ENCODE results near the gene SOAT1.

SOAT1 gene

GRCh38 chr1:179305450-179305849 is 11.9 kb downstream of the SOAT1 start:
- no peak for DNase-seq (ENCODE audit: low read depth in 2 of 2)

GRCh38 chr1:179310291-179310690 is 16.7 kb downstream of the SOAT1 start:
- no peak for DNase-seq (ENCODE audit: low read depth in 2 of 2)

- no peak for DNase-seq (ENCODE audit: low read depth in 2 of 2)
Observed at GRCh38 chr1:179310721-179311120, 17.1 kb downstream of the SOAT1 start.

GRCh38 chr1:179311149-179311700 is 17.6 kb downstream of the SOAT1 start:
- no peak for DNase-seq (ENCODE audit: low read depth in 2 of 2)

- no peak for DNase-seq (ENCODE audit: low read depth in 2 of 2)
Observed at GRCh38 chr1:179313004-179313403, 19.4 kb downstream of the SOAT1 start.

- no peak for DNase-seq (ENCODE audit: low read depth in 2 of 2)
Observed at GRCh38 chr1:179314928-179315327, 21.3 kb downstream of the SOAT1 start.

GRCh38 chr1:179318491-179318890 is 24.9 kb downstream of the SOAT1 start:
- no peak for DNase-seq (ENCODE audit: low read depth in 2 of 2)

GRCh38 chr1:179321533-179322216 is 28.1 kb downstream of the SOAT1 start:
- DNase-seq (ENCODE audit: low read depth in 2 of 2): no peak

GRCh38 chr1:179322557-179322956 is 29.0 kb downstream of the SOAT1 start:
- no peak for DNase-seq (ENCODE audit: low read depth in 2 of 2)

GRCh38 chr1:179323436-179323835 is 29.8 kb downstream of the SOAT1 start:
- no peak for DNase-seq (ENCODE audit: low read depth in 2 of 2)

GRCh38 chr1:179325836-179326235 is 32.2 kb downstream of the SOAT1 start:
- DNase-seq (ENCODE audit: low read depth in 2 of 2): no peak

GRCh38 chr1:179326746-179327145 is 33.1 kb downstream of the SOAT1 start:
- DNase-seq (ENCODE audit: low read depth in 2 of 2): no peak

- no peak for DNase-seq (ENCODE audit: low read depth in 2 of 2)
Observed at GRCh38 chr1:179327196-179327595, 33.6 kb downstream of the SOAT1 start.

- no peak for DNase-seq (ENCODE audit: low read depth in 2 of 2)
Observed at GRCh38 chr1:179327679-179328078, 34.1 kb downstream of the SOAT1 start.

- no peak for DNase-seq (ENCODE audit: low read depth in 2 of 2)
Observed at GRCh38 chr1:179329862-179330261, 36.3 kb downstream of the SOAT1 start.

GRCh38 chr1:179334440-179334839 is 40.8 kb downstream of the SOAT1 start:
- no peak for DNase-seq (ENCODE audit: low read depth in 2 of 2)

GRCh38 chr1:179337288-179337687 is 43.7 kb downstream of the SOAT1 start:
- DNase-seq (ENCODE audit: low read depth in 2 of 2): no peak

GRCh38 chr1:179337942-179338560 is 44.5 kb downstream of the SOAT1 start:
- DNase-seq (ENCODE audit: low read depth in 2 of 2): no peak

GRCh38 chr1:179340918-179341317 is 47.3 kb downstream of the SOAT1 start:
- no peak for DNase-seq (ENCODE audit: low read depth in 2 of 2)

GRCh38 chr1:179341943-179342547 is 48.4 kb downstream of the SOAT1 start:
- DNase-seq (ENCODE audit: low read depth in 2 of 2): no peak

GRCh38 chr1:179342740-179343404 is 49.3 kb downstream of the SOAT1 start:
- DNase-seq (ENCODE audit: low read depth in 2 of 2): no peak

GRCh38 chr1:179351281-179351680 is 57.7 kb downstream of the SOAT1 start:
- DNase-seq (ENCODE audit: low read depth in 2 of 2): no peak

All from stimulated activated CD4-positive, alpha-beta T cell treated with anti-CD3 and anti-CD28 coated beads, Interleukin-15, amount 100 ng/mL, for 48 hours (primary cell).